T-cell (primary cell): ENCODE measurements around the gene RIC3. TPM values are rescaled to one million over a fixed set of nuclear protein-coding genes. Genes with fewer than 3 reads are reported as not detected.
A peak's percentile ranks its signal among the peaks of the same experiment; 100 is the strongest.

Experiments
- ATAC-seq, 4 experiments: fragments of 200-7000 bp in 3 of 4; fragments of 150-1000 bp in 1 of 4; cut with Tn5 transposase; replicated peaks in 1 of 4; 1 replicate in 3 of 4; 2 replicates in 1 of 4; pipeline ENCODE4 v1.10.0; 2021; ENCODE audit warnings: moderate library complexity in 3 of 4, mild to moderate bottlenecking in 2 of 4, moderate number of reproducible peaks in 1 of 4
- CTCF ChIA-PET, 2 donors: fragments of 300-600 bp; sonication (Branson Sonifier 250); formaldehyde crosslinking; loops; one replicate each; lab custom pipeline; 2022; ENCODE audit warnings: antibody characterized with exemption in 2 of 2; lab: Charles Lee
- POLR2A ChIA-PET, 2 donors: fragments of 300-600 bp; sonication (Branson Sonifier 250); formaldehyde crosslinking; loops; one replicate each; lab custom pipeline; 2022; ENCODE audit warnings: antibody characterized with exemption in 2 of 2; lab: Charles Lee
- DNase-seq, 35 experiments: peaks; one replicate each; pipeline versions ENCODE4 v3.0.0 to v3.0.0-alpha.2; 2013 to 2023
- H3K27ac ChIP-seq: one replicate; pipeline ENCODE4 v1.5.1; 2013; ENCODE audit warnings: low read length
- H3K27me3 ChIP-seq, 2 experiments: replicated peaks in 1 of 2; 1 replicate in 1 of 2; 2 replicates in 1 of 2; pipeline versions ENCODE4 v1.6.1 to v1.7.0; 2013; ENCODE audit warnings: low read length in 1 of 2, mixed read lengths in 1 of 2; ENCODE audit not compliant: control insufficient read depth in 2 of 2, insufficient read depth in 2 of 2; ENCODE audit errors: extremely low read depth in 1 of 2
- H3K36me3 ChIP-seq, 2 donors: 1 replicate in 1 of 2; 2 replicates in 1 of 2; pipeline versions ENCODE4 v1.6.1 to v1.7.0; 2013; ENCODE audit warnings: low read length in 1 of 2; ENCODE audit not compliant: control insufficient read depth in 2 of 2, insufficient read depth in 1 of 2; ENCODE audit errors: extremely low read depth in 1 of 2
- H3K4me1 ChIP-seq, 2 experiments: 1 replicate in 1 of 2; 2 replicates in 1 of 2; pipeline versions ENCODE4 v1.6.1 to v1.7.0; 2013; ENCODE audit warnings: low read length in 2 of 2, mixed read lengths in 1 of 2; ENCODE audit not compliant: insufficient read depth in 2 of 2, control insufficient read depth in 1 of 2; ENCODE audit errors: extremely low read depth in 1 of 2
- H3K4me3 ChIP-seq, 2 donors: 1 replicate in 1 of 2; 2 replicates in 1 of 2; pipeline versions ENCODE4 v1.5.1 to v1.7.0; 2013; ENCODE audit warnings: mild to moderate bottlenecking in 2 of 2, low read length in 1 of 2, moderate library complexity in 1 of 2; ENCODE audit not compliant: control insufficient read depth in 1 of 2; ENCODE audit errors: extremely low read depth in 1 of 2
- H3K9me3 ChIP-seq: 2 replicates; pipeline ENCODE4 v1.7.0; 2013
- H3K27ac Mint-ChIP-seq, 2 donors: one replicate each; pipeline ENCODE4 v1.8.0; 2020 to 2021; ENCODE audit warnings: mild to moderate bottlenecking in 2 of 2, mixed read lengths in 2 of 2
- H3K27me3 Mint-ChIP-seq, 2 donors: one replicate each; pipeline ENCODE4 v1.8.0; 2021 to 2022; ENCODE audit warnings: mixed read lengths in 2 of 2
- H3K36me3 Mint-ChIP-seq: one replicate; pipeline ENCODE4 v1.8.0; 2021; ENCODE audit warnings: mixed read lengths
- H3K4me1 Mint-ChIP-seq, 3 donors: one replicate each; pipeline ENCODE4 v1.8.0; 2020 to 2022; ENCODE audit warnings: mixed read lengths in 3 of 3, mild to moderate bottlenecking in 1 of 3
- H3K4me3 Mint-ChIP-seq, 3 donors: one replicate each; pipeline ENCODE4 v1.8.0; 2020 to 2022; ENCODE audit warnings: mild to moderate bottlenecking in 3 of 3, mixed read lengths in 3 of 3, moderate library complexity in 3 of 3
- H3K9me3 Mint-ChIP-seq, 3 donors: one replicate each; pipeline ENCODE4 v1.8.0; 2020 to 2022; ENCODE audit warnings: mixed read lengths in 3 of 3
- WGBS: methylation state at CpG from one replicate; pipeline ENCODE4 v1.1.5; 2013; ENCODE audit warnings: missing lambda C conversion rate; ENCODE audit not compliant: insufficient coverage; 5-methylcytosine and 5-hydroxymethylcytosine counted together
- total RNA-seq, 35 experiments: library from RNA in 6 of 35; stranded (reverse) in 6 of 35; fragments of 120-200 nt in 1 of 35; gene quantifications; one replicate each; pipeline versions ENCODE4 v1.2.1 to v1.2.4 and lab custom pipeline; 2013 to 2026

The RIC3 gene
- total RNA-seq, 5 donors from 2014 or later (not counting 1 experiment from before 2014, with no cell fraction given): 32.0 to 47.5 (median 37.5) TPM

DNA sequence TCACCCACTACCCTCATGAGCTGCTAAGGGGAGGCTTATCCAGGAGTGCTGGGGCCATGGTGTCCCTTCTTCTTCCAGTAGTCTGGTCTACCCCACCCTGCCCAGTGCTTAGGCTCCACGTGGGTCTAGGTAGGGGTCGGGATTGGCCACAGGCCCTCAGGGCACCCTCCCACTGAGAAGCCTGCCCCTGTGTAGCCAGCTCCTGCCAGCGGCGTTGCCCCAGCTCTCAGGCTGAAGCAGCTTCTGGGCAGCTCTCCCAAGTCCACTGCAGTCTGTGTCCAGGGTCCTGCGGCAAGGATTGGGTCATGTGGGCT lies 24.0 kb upstream of the RIC3 start:
- peaks cover 28 to 35% of the 10 kb centered on the region in 2 donors for H3K27me3 Mint-ChIP-seq
- Histone ChIP-seq H3K27ac (no peak overlapping the region), H3K36me3 (no peaks in the 10 kb centered on the region), H3K9me3 (no peaks in the 10 kb centered on the region), H3K4me3 (no peak overlapping the region), H3K4me1 (peaks cover 0 to 3% of the 10 kb centered on the region in 2 experiments), H3K27me3 (peaks cover 0 to 25% of the 10 kb centered on the region in 2 experiments)
- no peak overlapping the region for H3K27ac Mint-ChIP-seq
- no peak for DNase-seq
- ChIA-PET CTCF (interaction anchor here (0.6 to 1.7 kb wide), 8 partner anchors 9 to 1966 kb away, joined by 3 to 7 read pairs (median 4); no protein-coding TSS in a partner anchor), POLR2A (no interaction called here)
- no peaks in the 10 kb centered on the region for H3K9me3 Mint-ChIP-seq
- 56% methylated on average over 5 of the region's 5 CpGs for WGBS
- no peaks in the 10 kb centered on the region for H3K36me3 Mint-ChIP-seq
- H3K4me1 Mint-ChIP-seq: no peaks in the 10 kb centered on the region
- no peak for ATAC-seq
- H3K4me3 Mint-ChIP-seq: no peak overlapping the region

GRCh38 chr11:8192016-8192895 lies 23.4 kb upstream of the RIC3 start:
- no peaks in the 10 kb centered on the region for H3K36me3 ChIP-seq
- H3K9me3 Mint-ChIP-seq: no peaks in the 10 kb centered on the region
- DNase-seq (peak in 18 of 35 experiments; percentile 6 to 55 (median 21)), ATAC-seq (no peak)
- H3K4me1 ChIP-seq: peaks cover 0 to 3% of the 10 kb centered on the region in 2 experiments
- H3K27ac ChIP-seq: no peak overlapping the region
- no peak overlapping the region for H3K4me3 ChIP-seq
- H3K27me3 ChIP-seq: peaks cover 0 to 25% of the 10 kb centered on the region in 2 experiments
- no peaks in the 10 kb centered on the region for H3K36me3 Mint-ChIP-seq
- ChIA-PET CTCF (interaction anchor here (0.6 to 1.5 kb wide), 7 partner anchors 9 to 1966 kb away, joined by 3 to 7 read pairs (median 4); no protein-coding TSS in a partner anchor), POLR2A (no interaction called here)
- WGBS: 53% methylated on average over 12 of the region's 19 CpGs
- no peak overlapping the region for H3K27ac Mint-ChIP-seq
- H3K4me1 Mint-ChIP-seq: no peaks in the 10 kb centered on the region
- no peaks in the 10 kb centered on the region for H3K9me3 ChIP-seq
- peaks cover 22 to 35% of the 10 kb centered on the region in 2 donors for H3K27me3 Mint-ChIP-seq
- H3K4me3 Mint-ChIP-seq: no peak overlapping the region

DNA sequence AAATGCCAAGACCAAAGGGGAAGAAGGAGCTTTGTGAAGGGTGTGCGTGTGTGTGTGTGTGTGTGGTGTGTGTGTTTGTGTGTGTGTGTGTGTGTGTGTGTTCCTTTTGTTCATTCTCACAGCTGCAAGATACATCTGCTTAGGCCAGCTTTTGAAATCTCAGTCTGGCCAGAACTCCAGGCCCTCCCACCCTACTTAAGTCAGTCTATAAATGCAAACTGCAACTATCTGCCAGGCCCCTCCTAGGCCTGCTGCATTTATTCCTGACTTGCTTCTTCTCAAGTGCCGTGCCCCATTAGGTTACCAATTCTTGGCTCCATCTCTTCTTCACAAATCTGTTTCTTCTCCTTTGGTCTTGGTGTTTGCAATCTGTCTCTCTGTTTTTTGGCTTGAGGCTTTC lies 21.6 kb upstream of the RIC3 start:
- ATAC-seq (no peak), DNase-seq (no peak)
- Histone ChIP-seq H3K27me3 (peaks cover 0 to 25% of the 10 kb centered on the region in 2 experiments), H3K9me3 (no peaks in the 10 kb centered on the region), H3K36me3 (no peaks in the 10 kb centered on the region), H3K27ac (no peak overlapping the region), H3K4me3 (no peak overlapping the region), H3K4me1 (peaks cover 0 to 3% of the 10 kb centered on the region in 2 experiments)
- H3K27me3 Mint-ChIP-seq: peaks cover 24 to 32% of the 10 kb centered on the region in 2 donors
- ChIA-PET CTCF (interaction anchor here in 1 of 2 donors (0.7 kb wide), 2 partner anchors 41 to 381 kb away, joined by 3 read pairs; no protein-coding TSS in a partner anchor), POLR2A (no interaction called here)
- no peaks in the 10 kb centered on the region for H3K36me3 Mint-ChIP-seq
- no peak overlapping the region for H3K4me3 Mint-ChIP-seq
- H3K27ac Mint-ChIP-seq: no peak overlapping the region
- H3K4me1 Mint-ChIP-seq: no peaks in the 10 kb centered on the region
- no peaks in the 10 kb centered on the region for H3K9me3 Mint-ChIP-seq
- WGBS: 100% methylated on average over 1 of the region's 2 CpGs

GRCh38 chr11:8186429-8186828 lies 17.6 kb upstream of the RIC3 start:
- DNase-seq: no peak
- no peaks in the 10 kb centered on the region for H3K36me3 ChIP-seq
- POLR2A ChIA-PET: no interaction called here
- Mint-ChIP-seq H3K27ac (no peak overlapping the region), H3K4me3 (no peak overlapping the region), H3K36me3 (no peaks in the 10 kb centered on the region), H3K4me1 (no peaks in the 10 kb centered on the region), H3K9me3 (peaks cover 0 to 2% (median 0%) of the 10 kb centered on the region in 3 donors), H3K27me3 (peaks cover 11 to 25% of the 10 kb centered on the region in 2 donors)
- ATAC-seq: no peak
- H3K27ac ChIP-seq: no peak overlapping the region
- no peaks in the 10 kb centered on the region for H3K9me3 ChIP-seq
- no peaks in the 10 kb centered on the region for H3K4me1 ChIP-seq
- no CpG with 5 or more reads among the region's 2 CpGs for WGBS
- CTCF ChIA-PET: no interaction called here
- no peak overlapping the region for H3K4me3 ChIP-seq
- H3K27me3 ChIP-seq: peaks cover 0 to 5% of the 10 kb centered on the region in 2 experiments

DNA sequence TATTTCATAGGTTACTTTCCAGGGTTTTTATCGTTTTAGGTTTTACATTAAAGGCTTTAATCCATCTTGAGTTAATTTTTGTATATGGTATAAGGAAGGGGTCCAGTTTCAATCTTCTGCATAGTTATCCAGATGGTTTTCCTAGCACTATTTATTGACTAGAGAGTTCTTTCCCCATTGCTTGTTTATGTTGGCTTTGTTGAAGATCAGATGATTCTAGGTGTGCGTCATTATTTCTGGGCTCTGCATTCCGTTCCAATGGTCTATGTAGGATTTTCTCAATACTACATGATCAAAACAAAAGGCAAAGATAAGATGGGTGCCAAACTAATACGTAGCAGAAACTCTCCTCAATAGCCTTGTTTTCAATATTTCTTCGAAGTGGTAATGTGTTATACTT lies 14.3 kb upstream of the RIC3 start:
- no peaks in the 10 kb centered on the region for H3K36me3 ChIP-seq
- POLR2A ChIA-PET: no interaction called here
- H3K4me3 ChIP-seq: no peak overlapping the region
- WGBS: 67% methylated on average over 1 of the region's 5 CpGs
- H3K27ac Mint-ChIP-seq: no peak overlapping the region
- H3K4me3 Mint-ChIP-seq: no peak overlapping the region
- H3K9me3 ChIP-seq: no peaks in the 10 kb centered on the region
- H3K27me3 Mint-ChIP-seq: peaks cover 11 to 39% of the 10 kb centered on the region in 2 donors
- peaks cover 0 to 2% (median 0%) of the 10 kb centered on the region in 3 donors for H3K9me3 Mint-ChIP-seq
- CTCF ChIA-PET: no interaction called here
- peaks cover 2 to 4% of the 10 kb centered on the region in 2 experiments for H3K27me3 ChIP-seq
- no peak for ATAC-seq
- no peaks in the 10 kb centered on the region for H3K4me1 Mint-ChIP-seq
- no peaks in the 10 kb centered on the region for H3K4me1 ChIP-seq
- no peaks in the 10 kb centered on the region for H3K36me3 Mint-ChIP-seq
- H3K27ac ChIP-seq: no peak overlapping the region
- no peak for DNase-seq

DNA sequence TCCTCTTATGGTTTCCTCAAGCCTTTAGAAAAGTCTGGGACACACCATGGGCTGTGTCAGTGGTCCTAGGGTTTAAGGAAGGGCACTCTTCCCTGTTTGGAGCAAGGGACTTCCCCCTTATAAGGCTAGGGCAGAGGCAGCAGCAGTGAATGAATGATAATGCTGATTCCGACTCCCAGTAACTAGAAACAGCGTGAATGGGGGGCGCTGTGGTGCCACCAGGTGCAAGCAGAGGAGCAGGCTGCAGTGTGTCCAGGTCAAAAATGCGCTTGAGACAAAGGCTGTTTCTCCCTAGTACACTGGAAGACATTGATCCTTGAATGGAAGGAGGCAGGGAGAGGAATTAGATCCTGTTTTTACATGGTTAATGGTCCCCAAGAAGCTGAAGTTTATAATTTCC lies 11.6 kb upstream of the RIC3 start:
- H3K27me3 ChIP-seq: peaks cover 2 to 6% of the 10 kb centered on the region in 2 experiments
- ChIA-PET POLR2A (no interaction called here), CTCF (no interaction called here)
- Mint-ChIP-seq H3K9me3 (peaks cover 0 to 2% (median 0%) of the 10 kb centered on the region in 3 donors), H3K27ac (no peak overlapping the region), H3K27me3 (peaks cover 5 to 32% of the 10 kb centered on the region in 2 donors), H3K4me3 (no peak overlapping the region), H3K4me1 (no peaks in the 10 kb centered on the region), H3K36me3 (no peaks in the 10 kb centered on the region)
- WGBS: 56% methylated on average over 3 of the region's 4 CpGs
- no peaks in the 10 kb centered on the region for H3K9me3 ChIP-seq
- no peak overlapping the region for H3K27ac ChIP-seq
- no peaks in the 10 kb centered on the region for H3K4me1 ChIP-seq
- H3K4me3 ChIP-seq: no peak overlapping the region
- ATAC-seq: no peak
- H3K36me3 ChIP-seq: no peaks in the 10 kb centered on the region
- no peak for DNase-seq
